ENCODE data around the gene SLC2A13.

- TF ChIP-seq, protein P1, sequence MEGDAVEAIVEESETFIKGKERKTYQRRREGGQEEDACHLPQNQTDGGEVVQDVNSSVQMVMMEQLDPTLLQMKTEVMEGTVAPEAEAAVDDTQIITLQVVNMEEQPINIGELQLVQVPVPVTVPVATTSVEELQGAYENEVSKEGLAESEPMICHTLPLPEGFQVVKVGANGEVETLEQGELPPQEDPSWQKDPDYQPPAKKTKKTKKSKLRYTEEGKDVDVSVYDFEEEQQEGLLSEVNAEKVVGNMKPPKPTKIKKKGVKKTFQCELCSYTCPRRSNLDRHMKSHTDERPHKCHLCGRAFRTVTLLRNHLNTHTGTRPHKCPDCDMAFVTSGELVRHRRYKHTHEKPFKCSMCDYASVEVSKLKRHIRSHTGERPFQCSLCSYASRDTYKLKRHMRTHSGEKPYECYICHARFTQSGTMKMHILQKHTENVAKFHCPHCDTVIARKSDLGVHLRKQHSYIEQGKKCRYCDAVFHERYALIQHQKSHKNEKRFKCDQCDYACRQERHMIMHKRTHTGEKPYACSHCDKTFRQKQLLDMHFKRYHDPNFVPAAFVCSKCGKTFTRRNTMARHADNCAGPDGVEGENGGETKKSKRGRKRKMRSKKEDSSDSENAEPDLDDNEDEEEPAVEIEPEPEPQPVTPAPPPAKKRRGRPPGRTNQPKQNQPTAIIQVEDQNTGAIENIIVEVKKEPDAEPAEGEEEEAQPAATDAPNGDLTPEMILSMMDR (conservative IDR thresholded peaks at IDR 0.05 in 1 of 2, IDR thresholded peaks at IDR 0.05 in 1 of 2; ENCODE audit: extremely low read depth in 1 of 2, insufficient read depth in 1 of 2, low read depth in 1 of 2, low read length in 2 of 2): no peak
- no peak for TF ChIP-seq EZH2 (IDR thresholded peaks at IDR 0.05; ENCODE audit: borderline replicate concordance, low read length)
Observed at GRCh38 chr12:39723831-39724230, 382.1 kb downstream of the SLC2A13 start.

All from mammary epithelial cell (primary cell).